Uterus (tissue), 4 donors: ENCODE data around the gene SLC34A3. TPM values are rescaled to one million over a fixed set of nuclear protein-coding genes. Genes with fewer than 3 reads are reported as not detected.
A peak's percentile ranks its signal among the peaks of the same experiment; 100 is the strongest.

Experiments used
- DNase-seq, 2 donors: peaks; one replicate each; pipeline ENCODE4 v3.0.0-alpha.2; 2019 to 2020
- H3K27ac ChIP-seq, 2 donors: fragments of 200-600 bp; sonication (generic); 1 replicate in 1 of 2; 2 replicates in 1 of 2; pipeline ENCODE4 v1.5.1; 2016 to 2018
- H3K27me3 ChIP-seq, 2 donors: fragments of 200-600 bp; sonication (generic); one replicate each; pipeline ENCODE4 v1.5.1; 2018 to 2019; ENCODE audit warnings: control low read depth in 1 of 2
- H3K36me3 ChIP-seq, 2 donors: fragments of 200-600 bp; sonication (generic); one replicate each; pipeline ENCODE4 v1.5.1; 2019; ENCODE audit warnings: control low read depth in 1 of 2
- H3K4me1 ChIP-seq, 2 donors: fragments of 200-600 bp; sonication (generic); one replicate each; pipeline ENCODE4 v1.5.1; 2018 to 2019; ENCODE audit warnings: control low read depth in 1 of 2
- H3K4me3 ChIP-seq, 2 donors: fragments of 200-600 bp; sonication (generic); 1 replicate in 1 of 2; 2 replicates in 1 of 2; pipeline ENCODE4 v1.5.1; 2018 to 2019; ENCODE audit warnings: mild to moderate bottlenecking in 1 of 2
- H3K9me3 ChIP-seq, 2 donors: fragments of 200-600 bp; sonication (generic); one replicate each; pipeline ENCODE4 v1.5.1; 2019; ENCODE audit warnings: control low read depth in 1 of 2
- CTCF ChIP-seq, 4 experiments: fragments of 200-600 bp in 2 of 4; fragments of 450-650 bp in 2 of 4; sonication (generic) in 2 of 4; IDR thresholded peaks; one replicate each; pipeline ENCODE4 v1.5.1; 2016 to 2019; ENCODE audit warnings: antibody characterized with exemption in 4 of 4, mild to moderate bottlenecking in 2 of 4, moderate library complexity in 1 of 4
- POLR2A ChIP-seq, 2 donors: fragments of 450-650 bp; IDR thresholded peaks; one replicate each; pipeline ENCODE4 v1.6.1; 2016; ENCODE audit warnings: antibody characterized with exemption in 2 of 2, mild to moderate bottlenecking in 1 of 2, moderate library complexity in 1 of 2
- intact Hi-C: fragments of 100-400 bp; cut with DNase I; formaldehyde crosslinking; loops from one replicate; pipeline ENCODE4 v1.15.1; 2023; ENCODE audit warnings: low total_unique reads
- total RNA-seq, 4 donors: library from RNA; depleted of rRNA in 3 of 4; stranded (reverse); fragments of >200 nt in 3 of 4; gene quantifications; one replicate each; pipeline versions ENCODE4 v1.1.0 to v1.2.4, GENCODE V29; 2014 to 2023
- donor health status: DM: yes; HTN: yes; CAD: no.

SLC34A3 gene
- total RNA-seq, 4 donors from 2014 or later, result 0.48 TPM; not detected in 3

- H3K9me3 ChIP-seq, result no peaks in the 10 kb centered on the region
- no peak within 1 kb of the TSS for H3K27ac ChIP-seq
- peak; percentile 56 to 66 for DNase-seq
- peaks cover 0 to 8% of the 10 kb centered on the region in 2 donors for H3K4me1 ChIP-seq
- no peaks in the 10 kb centered on the region for H3K36me3 ChIP-seq
- intact Hi-C loops, result loop anchor here (10.0 kb wide), 1 partner anchor 112 kb away; the partner anchor contains the start of gene DPP7
- TF ChIP-seq POLR2A (IDR thresholded peaks at IDR 0.05) (peak in 1 of 2 donors; percentile 14), CTCF (IDR thresholded peaks at IDR 0.05) (peak; percentile 62 to 87 (median 80))
- no peak within 1 kb of the TSS for H3K4me3 ChIP-seq
- peaks cover 9 to 24% of the 10 kb centered on the region in 2 donors for H3K27me3 ChIP-seq
These were observed 3.4 kb upstream of the SLC34A3 start, which contains the start of gene RNF224 for GRCh38 chr9:137227054-137227852. Gene RNF224 (plus strand): TSS chr9:137227502. CDS start chr9:137228336, 834 bp downstream.

GRCh38 chr9:137227853-137228505 is 2.7 kb upstream of the SLC34A3 start:
- Histone ChIP-seq H3K27me3 (peaks cover 9 to 27% of the 10 kb centered on the region in 2 donors), H3K36me3 (no peaks in the 10 kb centered on the region), H3K4me3 (no peak overlapping the region), H3K4me1 (peaks cover 0 to under 1% of the 10 kb centered on the region in 2 donors), H3K9me3 (no peaks in the 10 kb centered on the region), H3K27ac (no peak overlapping the region)
- no peak for DNase-seq
- TF ChIP-seq POLR2A (IDR thresholded peaks at IDR 0.05), result no peak
- TF ChIP-seq CTCF (IDR thresholded peaks at IDR 0.05), result no peak
- intact Hi-C loops, result loop anchor here (10.0 kb wide), 1 partner anchor 113 kb away; the partner anchor contains the start of gene DPP7

GRCh38 chr9:137228506-137228967 is 2.2 kb upstream of the SLC34A3 start:
- Histone ChIP-seq H3K4me1 (no peaks in the 10 kb centered on the region), H3K36me3 (no peaks in the 10 kb centered on the region), H3K27me3 (peaks cover 9 to 29% of the 10 kb centered on the region in 2 donors), H3K4me3 (no peak overlapping the region), H3K9me3 (no peaks in the 10 kb centered on the region), H3K27ac (no peak overlapping the region)
- intact Hi-C loops, result loop anchor here (10.0 kb wide), 1 partner anchor 114 kb away; the partner anchor contains the start of gene DPP7
- DNase-seq, result no peak
- TF ChIP-seq POLR2A (IDR thresholded peaks at IDR 0.05) (no peak), CTCF (IDR thresholded peaks at IDR 0.05) (no peak)

DNA sequence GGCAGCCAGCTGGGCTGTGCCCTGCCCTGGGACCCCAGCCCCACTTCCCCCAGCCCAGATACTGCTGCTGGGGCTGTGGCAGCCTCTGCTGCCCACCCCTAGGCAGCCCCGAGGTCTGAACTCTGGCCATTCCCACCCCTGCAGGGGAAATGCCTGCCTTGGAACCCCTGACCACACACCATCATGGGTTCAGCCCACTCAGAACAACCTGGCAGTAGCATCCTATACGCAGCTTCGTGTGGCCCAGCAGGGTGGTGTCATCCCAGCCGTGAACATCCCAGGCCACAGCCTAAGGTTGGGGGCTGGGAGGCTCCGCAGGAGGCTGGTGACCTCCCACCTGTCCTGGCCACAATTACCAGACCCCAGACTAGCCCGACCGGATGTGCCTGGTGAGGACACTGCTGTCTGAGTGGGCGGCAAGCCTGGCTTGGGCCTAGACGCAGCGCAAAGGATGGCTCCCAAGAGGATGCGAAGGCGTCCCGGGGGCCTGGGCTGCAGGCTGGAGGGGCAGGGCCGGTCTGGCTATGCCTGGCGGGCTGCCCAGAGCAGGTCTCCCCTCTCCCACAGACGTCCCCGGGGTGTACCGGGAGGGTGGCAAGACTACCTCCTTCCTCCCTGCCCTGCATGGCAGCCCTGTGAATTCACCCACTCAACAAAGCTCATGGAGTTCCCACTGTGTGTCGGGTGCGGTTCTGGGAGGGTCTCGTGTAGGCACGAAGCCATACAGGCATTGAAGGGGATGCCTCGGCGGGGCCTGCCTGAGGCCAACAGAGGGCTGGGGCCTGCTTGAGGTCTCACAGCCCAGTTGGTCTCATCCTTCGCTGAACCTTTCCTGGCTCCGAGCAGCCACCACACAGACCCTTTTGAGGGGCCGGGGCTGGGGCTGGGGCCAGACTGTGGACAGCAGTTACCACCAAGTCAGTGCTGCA is 1.5 kb upstream of the SLC34A3 start:
- no peak for TF ChIP-seq CTCF (IDR thresholded peaks at IDR 0.05)
- TF ChIP-seq POLR2A (IDR thresholded peaks at IDR 0.05), result no peak
- no peak for DNase-seq
- no peaks in the 10 kb centered on the region for H3K36me3 ChIP-seq
- no peaks in the 10 kb centered on the region for H3K4me1 ChIP-seq
- H3K9me3 ChIP-seq, result no peaks in the 10 kb centered on the region
- H3K27ac ChIP-seq, result no peak overlapping the region
- no peak overlapping the region for H3K4me3 ChIP-seq
- intact Hi-C loops, result loop anchor here (10.0 kb wide), 1 partner anchor 114 kb away; the partner anchor contains the start of gene DPP7
- H3K27me3 ChIP-seq, result peaks cover 9 to 29% of the 10 kb centered on the region in 2 donors
